Dedifferentiated amniotic fluid mesenchymal stem cell (primary cell): ENCODE results near the gene UBE3D.
"Not testable (repeated sequence)": the region's sequence is repeated elsewhere in the genome, so short reads cannot be mapped to it uniquely, and the experiment has no call there.

Experiments used
- DNase-seq: peaks from one replicate; pipeline ENCODE4 v3.0.0-alpha.2; 2016; ENCODE audit errors: extremely low spot score

Gene UBE3D

DNA sequence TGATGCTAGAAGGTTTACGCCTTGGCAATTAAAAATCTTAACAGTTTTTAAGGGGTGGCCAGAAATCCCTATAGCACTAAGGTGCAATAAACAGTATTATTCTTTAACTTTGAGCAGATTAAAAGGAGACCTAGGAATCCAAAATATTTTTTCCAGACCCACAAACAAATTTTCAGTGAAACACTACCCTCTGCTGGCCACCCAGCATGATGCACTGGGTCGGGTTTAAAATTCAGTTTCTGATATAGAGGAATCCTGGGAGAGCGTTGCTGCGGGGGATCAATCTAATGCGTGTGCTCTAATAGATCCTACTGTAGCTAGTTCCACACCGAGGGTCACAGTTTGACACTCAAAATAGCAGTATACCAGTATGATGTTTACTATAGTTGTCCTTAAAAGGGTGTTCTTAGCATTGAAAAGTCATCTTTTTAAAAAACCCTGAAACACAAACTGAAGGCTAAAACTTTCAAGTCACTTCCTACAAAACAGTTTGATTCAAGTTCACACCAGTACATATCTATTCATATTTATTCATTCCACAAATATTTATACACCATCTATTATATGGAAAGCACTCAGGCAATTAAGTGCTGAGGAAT, 10.2 kb downstream of the UBE3D start:
- DNase-seq = peak; percentile 56

DNA sequence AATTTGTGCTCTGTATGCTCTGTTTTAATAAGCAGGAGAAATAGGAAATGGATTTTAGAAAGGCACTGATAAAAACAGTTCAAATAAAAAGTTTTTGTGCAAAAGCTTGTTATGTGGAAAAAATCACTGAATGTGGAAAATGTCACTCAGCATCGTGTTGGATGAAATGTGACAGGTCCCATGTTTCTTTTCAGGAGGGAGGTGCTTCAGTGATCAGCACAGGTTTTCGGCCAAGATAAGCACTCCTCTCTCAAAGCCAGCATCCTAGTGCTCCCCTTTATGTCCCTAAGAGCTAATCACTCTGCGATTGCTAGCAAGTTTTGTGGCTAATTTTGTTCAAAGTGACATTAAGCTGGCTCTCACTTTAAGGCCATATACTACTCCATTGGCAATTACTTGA, 12.0 kb downstream of the UBE3D start:
- no peak for DNase-seq

DNA sequence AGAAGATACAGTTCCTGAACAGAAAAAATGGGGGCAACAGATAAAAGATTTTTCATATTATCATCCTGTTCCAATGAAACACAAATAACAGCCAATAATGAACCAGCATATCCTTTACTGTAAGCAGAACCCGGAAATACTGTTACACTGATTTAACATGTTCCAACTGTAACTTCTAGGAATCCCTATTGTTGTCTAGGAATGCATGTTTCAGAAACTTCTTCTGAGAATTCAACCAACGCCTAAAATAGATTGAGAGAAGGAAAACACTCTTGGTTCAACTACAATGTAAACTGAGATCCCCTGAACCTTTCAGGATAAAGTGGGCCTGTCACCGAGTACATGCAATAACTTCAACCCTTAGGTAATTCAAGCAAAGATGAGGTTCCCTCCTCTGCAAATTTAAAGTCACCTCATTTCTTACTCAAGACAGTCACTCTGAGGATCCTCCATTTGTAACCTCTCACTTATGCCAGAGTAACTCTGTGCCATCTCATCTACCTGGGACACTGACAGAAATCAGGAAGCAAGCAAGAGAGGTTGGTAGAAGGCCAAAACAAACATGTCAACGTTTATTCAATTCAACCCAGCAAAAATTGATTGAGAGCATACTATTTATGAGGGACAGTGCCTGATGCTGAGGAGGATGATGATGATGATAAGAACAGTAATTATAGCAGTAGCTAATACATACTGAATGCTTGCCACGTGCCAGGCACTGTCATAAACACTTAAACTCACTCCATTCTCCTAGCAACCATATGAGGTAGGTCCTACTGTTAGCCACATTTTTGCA, 14.1 kb downstream of the UBE3D start:
- DNase-seq = no peak

DNA sequence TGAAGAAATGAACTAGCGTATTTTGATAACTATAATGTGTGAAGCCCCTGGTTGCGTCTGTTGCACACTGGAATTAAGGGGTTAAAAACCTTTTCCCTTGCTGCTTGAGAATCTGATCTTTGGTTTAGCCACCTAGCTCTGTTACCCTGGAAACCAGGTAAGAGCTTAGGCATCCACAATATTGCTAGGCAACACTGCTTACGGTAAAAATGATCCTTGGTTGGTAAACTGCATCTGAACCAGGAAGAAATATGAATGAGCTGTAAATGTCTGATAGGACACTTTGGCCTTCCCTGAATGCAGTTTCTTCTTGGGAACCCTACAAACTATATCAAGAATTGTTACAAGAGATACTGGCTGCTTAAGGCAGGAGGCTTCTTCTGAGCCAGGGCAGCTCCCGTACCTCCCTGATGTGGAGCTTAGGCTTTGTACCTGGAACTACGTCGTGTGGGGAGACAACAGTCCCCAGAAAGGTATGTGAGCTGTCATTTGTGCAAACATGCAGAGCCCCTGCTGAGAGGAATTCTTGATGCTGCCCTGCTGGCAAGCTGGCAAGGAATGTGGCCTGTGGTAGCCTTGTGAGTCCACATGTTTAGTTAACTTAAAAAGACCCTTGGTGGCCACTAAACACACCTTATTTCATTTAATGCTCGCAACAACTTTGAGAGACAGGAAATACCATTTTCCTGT, 18.4 kb downstream of the UBE3D start:
- DNase-seq = no peak

DNA sequence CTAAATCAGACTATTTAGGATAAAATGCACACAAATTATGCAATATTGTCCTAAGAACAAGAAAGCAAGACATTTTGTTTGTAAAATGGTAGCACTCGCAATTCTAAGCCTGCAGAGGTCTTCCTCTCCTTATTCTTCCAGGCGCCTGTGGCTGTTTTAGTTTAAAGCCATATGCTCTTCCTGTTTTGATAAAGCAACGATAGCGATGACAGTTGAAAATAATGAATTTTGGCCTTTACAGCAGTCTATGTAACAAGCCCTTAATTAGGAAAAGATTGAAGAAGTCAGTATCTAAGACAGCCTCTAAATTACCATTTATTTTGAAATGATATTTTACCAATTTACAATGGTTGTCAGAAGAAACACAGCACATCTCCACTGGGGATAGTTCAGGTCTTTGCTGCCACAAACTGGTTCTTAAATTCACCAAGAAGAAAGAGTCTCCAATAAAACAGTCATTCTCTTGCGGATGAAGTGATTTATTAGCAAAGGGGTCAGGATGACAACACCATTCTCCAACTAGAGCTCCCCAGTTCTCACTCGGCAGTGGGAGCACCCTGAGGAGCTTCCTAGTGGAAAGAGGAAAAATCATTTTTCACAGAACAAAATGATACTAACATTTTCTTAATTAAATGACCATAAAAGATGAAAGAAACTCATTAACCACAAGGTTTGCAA, 21.4 kb downstream of the UBE3D start:
- no peak for DNase-seq

DNA sequence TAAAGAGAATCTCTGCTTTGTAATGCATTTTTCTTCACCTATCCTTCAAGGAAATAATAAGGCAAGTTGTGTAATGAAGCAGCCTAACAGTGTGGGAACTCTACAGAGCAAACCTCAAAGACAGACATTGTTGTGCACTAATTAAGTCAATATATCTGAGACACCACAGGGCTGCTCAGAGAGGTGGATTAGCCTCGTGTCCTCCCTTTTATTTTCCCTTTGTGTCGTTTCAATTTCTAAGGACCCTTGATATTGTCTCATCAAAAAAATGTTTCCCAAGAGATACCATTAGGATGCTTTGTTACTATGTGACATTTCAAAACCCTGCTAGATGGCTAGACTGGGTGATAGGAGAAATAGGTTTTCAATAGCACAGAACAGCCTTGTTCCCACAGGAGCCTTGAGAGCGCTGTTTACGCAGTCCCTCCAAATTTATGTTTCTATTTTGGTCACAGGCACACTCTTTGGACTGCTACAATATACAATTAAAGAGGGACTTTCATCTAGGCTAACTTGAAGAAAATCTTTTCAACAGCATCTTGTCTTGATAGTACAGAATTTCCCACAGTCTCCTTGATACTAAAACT, 23.1 kb downstream of the UBE3D start:
- DNase-seq = no peak

DNA sequence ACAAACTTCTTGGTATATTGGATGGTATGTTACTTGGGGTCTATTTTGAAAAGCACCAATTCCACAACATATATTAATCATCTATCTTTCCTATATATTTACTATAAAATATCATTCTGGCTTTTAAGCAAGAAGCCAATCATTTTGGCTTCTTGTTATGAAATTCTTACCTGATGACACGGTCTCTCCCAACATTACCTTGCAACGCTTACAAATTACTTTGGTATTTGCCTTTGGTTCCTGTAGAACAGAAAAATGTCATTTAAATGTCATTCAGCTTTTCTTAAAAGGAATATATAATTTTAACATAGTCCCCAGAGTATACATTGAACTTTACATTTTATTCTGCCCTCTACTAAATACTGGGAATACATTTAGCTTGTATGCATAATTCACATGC, 27.4 kb downstream of the UBE3D start:
- no peak for DNase-seq

DNA sequence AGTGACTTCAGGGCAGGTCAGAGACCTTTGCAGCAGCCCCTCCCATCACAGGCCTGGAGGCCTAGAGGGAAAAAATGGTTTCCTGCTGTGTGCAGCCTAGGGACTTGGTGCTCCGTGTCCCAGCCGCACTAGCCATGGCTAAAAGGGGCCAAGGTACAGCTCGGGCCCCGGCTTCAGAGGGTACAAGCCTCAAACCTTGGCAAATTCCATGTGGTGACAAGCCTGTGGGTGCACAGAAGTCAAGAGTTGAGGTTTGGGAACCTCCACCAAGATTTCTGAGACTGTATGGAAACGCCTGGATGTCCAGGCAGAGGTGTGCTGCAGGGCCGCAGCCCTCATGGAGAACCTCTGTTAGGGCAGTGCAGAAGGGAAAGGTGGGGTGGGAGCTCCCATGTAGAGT, 34.0 kb downstream of the UBE3D start:
- no peak for DNase-seq

DNA sequence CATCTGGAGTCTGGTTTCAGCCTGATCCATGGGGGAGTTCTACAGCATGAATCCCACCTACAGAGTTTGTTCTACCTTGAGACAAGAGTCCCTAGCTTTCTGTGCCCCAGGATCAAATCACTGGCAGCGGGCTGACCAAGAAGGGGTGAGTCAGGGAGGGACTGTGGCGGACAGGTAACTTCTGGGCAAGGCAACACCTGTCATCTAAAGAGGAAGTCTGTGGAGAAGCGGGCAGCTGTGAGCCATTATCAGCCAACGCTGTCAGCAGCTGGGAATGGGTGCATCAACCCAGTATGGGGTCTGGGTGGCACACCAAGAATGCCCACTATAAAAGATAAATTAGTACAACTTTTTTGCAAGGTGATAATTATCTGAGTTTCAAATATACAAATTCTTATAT, 45.9 kb downstream of the UBE3D start:
- no peak for DNase-seq

DNA sequence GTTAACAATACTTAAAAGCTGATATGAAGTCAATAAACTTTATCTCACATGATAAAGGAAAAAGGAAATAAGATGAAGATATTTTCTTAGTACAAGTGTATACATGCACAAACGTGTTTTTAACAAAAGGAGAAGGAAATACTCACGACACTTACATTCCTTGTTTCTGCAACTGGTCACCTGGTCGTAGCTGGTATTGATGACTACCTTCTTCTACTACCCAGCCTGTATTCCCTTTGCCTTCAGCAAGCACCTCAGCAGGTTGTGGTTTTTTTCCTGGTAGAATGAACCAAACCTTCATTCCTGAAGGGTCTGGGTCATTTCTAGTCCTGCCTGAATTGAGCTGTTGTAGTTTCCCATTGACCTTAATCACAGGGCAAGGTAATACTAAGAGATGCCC, 54.5 kb downstream of the UBE3D start:
- DNase-seq = not testable (repeated sequence)

DNA sequence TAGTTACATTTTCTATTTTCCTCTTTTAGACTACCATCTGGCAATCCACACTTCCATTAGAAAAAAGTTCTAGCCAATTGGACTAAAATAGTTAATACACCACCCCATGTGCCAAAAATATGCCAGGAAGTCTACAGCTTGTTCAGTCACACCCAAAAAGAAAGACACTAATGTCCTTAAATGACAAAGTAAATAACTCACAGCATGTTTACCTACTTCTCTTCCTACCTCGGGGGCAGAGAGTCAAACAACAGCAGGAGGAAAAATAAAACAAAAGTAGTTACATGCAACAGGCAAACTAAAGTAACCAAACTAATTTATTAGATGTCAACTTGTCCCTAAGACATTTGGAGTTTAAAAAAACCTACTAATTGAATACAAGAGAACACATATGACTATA, 57.0 kb downstream of the UBE3D start:
- no peak for DNase-seq

DNA sequence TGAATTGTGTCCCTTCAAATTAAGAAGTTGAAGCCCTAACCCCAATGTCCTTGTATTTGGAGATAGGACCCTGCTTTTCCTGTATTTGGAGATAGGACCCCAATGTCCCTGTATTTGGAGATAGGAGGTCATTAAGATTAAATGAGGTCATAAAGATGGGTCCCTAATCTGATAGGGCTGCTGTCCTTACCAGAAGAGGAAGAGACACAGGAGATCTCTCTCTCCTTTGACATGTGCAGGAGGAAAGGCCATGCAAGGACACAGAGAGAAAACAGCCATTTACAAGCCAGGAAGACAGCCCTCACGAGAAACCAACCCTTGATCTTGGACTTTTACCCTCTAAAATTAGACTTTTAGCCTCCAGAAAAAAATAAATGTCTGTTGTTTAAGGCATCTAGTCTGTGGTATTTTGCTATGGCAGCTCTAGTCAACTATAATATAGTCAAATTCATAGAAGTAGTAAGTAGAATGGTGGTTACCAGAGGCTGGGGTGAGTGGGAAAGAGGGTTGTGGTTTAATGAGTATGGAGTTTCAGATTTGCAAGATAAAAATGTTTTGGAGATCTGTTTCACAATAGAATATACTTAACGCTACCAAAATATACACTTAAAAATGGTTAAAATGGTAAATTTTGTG, 59.3 kb downstream of the UBE3D start:
- no peak for DNase-seq

DNA sequence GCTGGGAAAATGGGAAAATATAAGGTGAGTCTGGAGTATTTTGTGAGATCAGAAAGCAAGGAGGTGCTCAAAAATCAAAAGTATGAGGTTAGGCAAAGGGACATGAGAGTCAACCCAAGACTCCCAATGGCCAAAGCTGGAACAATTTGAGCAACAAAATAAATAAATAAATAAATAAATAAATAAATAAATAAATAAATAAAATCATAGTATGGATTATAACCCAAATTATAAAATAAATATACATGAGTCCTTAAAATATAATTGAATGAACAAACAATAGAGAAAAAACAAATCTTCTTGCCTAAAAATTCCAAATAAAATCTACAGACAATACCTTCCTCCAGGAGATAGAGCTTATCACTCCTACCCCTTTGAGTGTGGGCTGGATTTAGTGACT, 69.5 kb downstream of the UBE3D start:
- DNase-seq = no peak

DNA sequence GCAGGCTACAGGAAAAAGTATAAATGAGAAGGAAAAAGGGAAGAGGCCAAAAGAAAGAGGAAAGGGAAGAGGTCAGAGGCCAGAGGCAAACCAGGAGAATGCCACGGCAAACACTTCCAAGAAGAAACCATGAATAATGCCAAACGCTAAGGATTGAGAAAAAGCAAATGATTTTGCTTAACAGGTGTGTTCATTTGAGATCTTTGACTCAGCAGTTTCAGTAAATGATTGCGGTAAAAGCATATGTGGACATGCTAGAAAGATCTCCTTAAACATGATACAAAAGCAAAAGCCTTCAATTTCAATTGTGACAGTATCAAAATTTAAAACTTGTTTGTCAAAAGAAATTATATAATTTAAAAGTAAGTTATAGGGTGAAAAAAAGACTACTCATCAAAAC, 70.6 kb downstream of the UBE3D start:
- DNase-seq = no peak

DNA sequence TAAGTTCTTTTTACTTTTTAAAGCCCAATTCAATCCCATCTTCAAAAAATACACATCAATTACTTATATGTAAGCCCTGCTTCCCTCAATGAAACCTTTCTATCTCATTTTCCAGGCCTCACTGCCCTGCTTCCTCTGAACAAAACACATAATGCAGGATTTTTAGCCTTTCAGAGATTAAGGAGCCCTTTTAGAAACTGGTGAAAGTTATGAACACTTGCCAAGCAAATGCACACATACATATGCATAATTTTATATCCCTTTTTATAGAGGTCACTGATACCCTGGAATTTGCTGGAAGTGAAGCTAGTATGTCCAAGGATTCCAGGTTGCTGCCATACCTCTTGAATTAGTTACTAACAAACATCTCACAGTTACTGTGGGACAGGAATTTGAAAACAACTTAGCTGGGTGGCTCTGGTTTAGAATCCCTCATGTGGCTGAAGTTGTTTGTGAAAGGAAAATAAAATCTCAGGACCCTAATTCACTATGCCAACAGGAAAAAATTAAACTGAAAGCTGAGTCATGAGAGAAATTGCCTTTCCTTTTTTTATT, 75.8 kb downstream of the UBE3D start:
- DNase-seq = peak; percentile 19

DNA sequence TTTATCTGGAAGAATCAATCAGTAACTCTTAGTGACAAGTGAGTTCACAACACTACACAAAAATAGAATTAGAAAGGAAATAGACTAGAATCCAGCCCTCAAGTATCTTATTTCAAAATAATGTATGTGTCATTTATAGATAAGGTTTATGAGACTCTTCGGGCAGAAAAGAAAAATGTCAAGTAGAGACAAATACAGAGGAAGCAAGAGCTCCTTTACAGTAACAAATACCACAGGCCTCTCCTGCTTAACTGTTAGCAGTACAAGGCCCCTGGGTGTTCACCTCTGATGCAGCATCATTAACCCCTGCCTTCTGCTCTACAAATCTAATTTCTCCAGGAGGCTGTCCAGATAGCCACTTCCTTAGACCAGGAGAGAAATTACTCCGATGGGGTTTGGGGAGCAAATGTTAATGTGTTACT, 76.7 kb downstream of the UBE3D start:
- peak; percentile 16 for DNase-seq

DNA sequence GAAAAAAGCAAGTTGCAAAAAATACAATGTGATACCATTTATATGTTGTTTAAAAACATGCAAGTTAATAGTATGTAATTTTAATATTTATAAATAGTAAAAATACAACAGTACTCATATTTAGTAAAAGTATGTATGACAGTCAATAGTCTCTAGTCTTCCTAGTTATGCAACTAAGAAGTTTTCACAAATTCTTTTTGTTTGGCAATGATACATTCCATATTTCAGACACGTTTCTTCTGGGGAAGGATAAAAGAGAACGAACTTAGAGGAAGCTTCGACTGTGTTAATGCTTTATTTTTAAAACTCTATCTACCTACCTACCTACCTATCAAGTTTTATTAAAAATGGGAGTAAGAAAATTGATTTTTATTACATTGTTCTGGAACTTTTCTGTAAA, 77.7 kb downstream of the UBE3D start:
- DNase-seq = no peak

DNA sequence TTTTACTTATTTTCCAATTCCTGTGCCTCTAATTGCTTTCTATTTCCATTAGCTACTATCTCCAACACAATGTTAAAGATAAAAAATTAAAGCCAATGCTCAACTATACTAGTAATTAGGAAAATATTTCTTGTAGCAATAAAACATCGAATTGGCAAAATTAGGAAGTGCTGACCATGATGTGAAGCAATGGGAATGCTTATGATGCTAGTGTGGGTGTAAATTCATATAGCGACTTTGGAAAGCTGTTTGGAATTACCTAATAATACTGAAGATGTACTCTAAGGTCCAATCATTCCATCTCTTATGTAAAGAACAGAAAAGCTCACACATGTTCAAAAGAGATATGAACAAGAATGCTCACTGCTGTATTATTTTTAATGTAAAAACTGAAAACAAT, 78.2 kb downstream of the UBE3D start:
- DNase-seq = no peak

DNA sequence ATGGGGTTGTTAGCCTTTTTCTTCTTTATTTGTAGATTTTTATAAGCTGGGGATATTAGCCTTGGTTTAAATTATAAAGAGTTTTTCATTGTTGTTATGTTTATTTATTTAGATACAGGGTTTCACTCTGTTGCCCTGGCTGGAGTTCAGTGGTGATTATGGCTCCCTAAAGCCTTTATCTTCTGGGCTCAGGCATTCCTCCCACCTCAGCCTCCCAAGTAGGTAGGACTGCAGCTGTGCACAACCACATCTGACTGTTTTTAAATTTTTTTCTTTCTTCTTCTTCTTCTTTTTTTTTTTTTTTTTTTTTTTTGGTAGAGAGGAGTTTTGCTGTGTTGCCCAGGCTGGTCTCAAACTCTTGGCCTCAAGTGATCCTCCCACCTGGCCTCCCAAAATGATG, 80.9 kb downstream of the UBE3D start:
- no peak for DNase-seq

DNA sequence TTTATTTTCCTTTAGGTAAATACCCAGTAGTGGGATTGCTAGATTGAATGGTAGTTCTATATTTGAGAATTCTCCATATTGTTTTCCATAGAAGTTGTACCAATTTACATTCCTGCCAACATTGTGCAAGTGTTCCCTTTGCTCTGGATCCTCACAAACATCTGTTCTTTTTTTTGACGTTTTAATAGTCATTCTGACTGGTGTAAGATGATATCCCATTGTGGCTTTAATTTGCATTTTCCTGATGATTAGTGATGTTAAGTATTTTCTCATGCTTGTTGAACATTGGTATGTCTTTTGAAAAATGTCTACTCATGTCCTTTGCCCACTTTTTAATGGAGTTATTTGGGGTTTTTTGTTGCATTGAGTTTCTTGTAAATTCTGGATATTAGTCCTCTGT, 85.6 kb downstream of the UBE3D start:
- peak; percentile 47 for DNase-seq

DNA sequence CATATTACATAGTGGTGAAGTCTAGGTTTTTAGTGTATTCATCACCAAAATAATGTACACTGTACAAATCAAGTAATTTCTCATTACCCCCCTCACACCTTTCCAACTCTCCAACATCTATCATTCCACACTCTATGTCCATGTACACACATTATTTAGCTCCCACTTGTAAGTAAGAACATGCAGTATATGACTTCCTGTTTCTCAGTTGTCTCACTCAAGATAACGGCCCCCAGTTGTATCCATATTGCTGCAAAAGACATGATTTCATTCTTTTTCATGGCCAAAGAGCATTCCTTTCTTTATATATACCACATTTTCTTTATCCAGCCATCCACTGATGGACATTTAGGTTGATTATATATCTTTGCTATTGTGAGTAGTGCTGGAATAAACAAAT, 86.0 kb downstream of the UBE3D start:
- DNase-seq = no peak
